ENCODE data around the gene PIGZ. TPM values are rescaled to one million over a fixed set of nuclear protein-coding genes. Genes with fewer than 3 reads are reported as not detected.

Gene PIGZ
- total RNA-seq, 1 donor from 2014 or later, result 0.96 TPM

- peak; percentile 56 to 68 (median 61) for TF ChIP-seq CTCF (IDR thresholded peaks at IDR 0.05)
- intact Hi-C loops (cut with DNase I), result loop anchor here (1.0 to 5.0 kb wide), 6 partner anchors 26 to 440 kb away; partner anchors contain the start of genes CEP19, FBXO45, PAK2 and PIGX
- H3K27me3 ChIP-seq, result no peaks in the 10 kb centered on the region
- H3K36me3 ChIP-seq, result peaks cover 14 to 15% of the 10 kb centered on the region in 2 donors
- H3K4me3 ChIP-seq, result peak within 1 kb of the TSS; percentile 93 to 100
- H3K4me1 ChIP-seq, result peaks cover 14 to 17% of the 10 kb centered on the region in 2 donors
- no peaks in the 10 kb centered on the region for H3K9me3 ChIP-seq
- DNase-seq (ENCODE audit: low spot score in 2 of 2), result peak; percentile 95 to 99
- H3K27ac ChIP-seq, result peak within 1 kb of the TSS; percentile 88 to 96
Observed at GRCh38 chr3:196942226-196942914, 26.3 kb downstream of the PIGZ start, which contains the start of gene NCBP2. NCBP2 (minus strand) TSS chr3:196942528; CDS start chr3:196942503, 25 bp downstream.

- Histone ChIP-seq H3K36me3 (peaks cover 20 to 21% of the 10 kb centered on the region in 2 donors), H3K27me3 (no peaks in the 10 kb centered on the region), H3K9me3 (no peaks in the 10 kb centered on the region), H3K27ac (peak overlapping the region; percentile 88 to 96), H3K4me3 (peak overlapping the region; percentile 93 to 100), H3K4me1 (peaks cover 14 to 17% of the 10 kb centered on the region in 2 donors)
- DNase-seq (ENCODE audit: low spot score in 2 of 2), result peak in 1 of 2 donors; percentile 70
- TF ChIP-seq CTCF (IDR thresholded peaks at IDR 0.05), result no peak
- intact Hi-C loops (cut with DNase I), result loop anchor here (1.0 to 5.0 kb wide), 6 partner anchors 27 to 439 kb away; partner anchors contain the start of genes CEP19, FBXO45, PAK2 and PIGX
Observed at GRCh38 chr3:196941729-196942225, 26.9 kb downstream of the PIGZ start.

- Histone ChIP-seq H3K27me3 (no peaks in the 10 kb centered on the region), H3K9me3 (no peaks in the 10 kb centered on the region), H3K27ac (no peak overlapping the region), H3K4me1 (peaks cover 11 to 15% of the 10 kb centered on the region in 2 donors), H3K36me3 (peaks cover 50 to 52% of the 10 kb centered on the region in 2 donors), H3K4me3 (no peak overlapping the region)
- DNase-seq (ENCODE audit: low spot score in 2 of 2), result no peak
- TF ChIP-seq CTCF (IDR thresholded peaks at IDR 0.05), result no peak
- intact Hi-C loops (cut with DNase I), result no loop called here
Observed at GRCh38 chr3:196938576-196938975, 30.1 kb downstream of the PIGZ start.

- Histone ChIP-seq H3K9me3 (no peaks in the 10 kb centered on the region), H3K27me3 (no peaks in the 10 kb centered on the region), H3K27ac (no peak overlapping the region), H3K4me3 (no peak overlapping the region), H3K4me1 (peaks cover 7 to 10% of the 10 kb centered on the region in 2 donors), H3K36me3 (peaks cover 54 to 56% of the 10 kb centered on the region in 2 donors)
- intact Hi-C loops (cut with DNase I), result no loop called here
- no peak for TF ChIP-seq CTCF (IDR thresholded peaks at IDR 0.05)
- no peak for DNase-seq (ENCODE audit: low spot score in 2 of 2)
Observed at GRCh38 chr3:196938124-196938523, 30.5 kb downstream of the PIGZ start.

- Histone ChIP-seq H3K4me3 (no peak overlapping the region), H3K27me3 (no peaks in the 10 kb centered on the region), H3K4me1 (peaks cover 6 to 10% of the 10 kb centered on the region in 2 donors), H3K36me3 (peaks cover 70 to 72% of the 10 kb centered on the region in 2 donors), H3K27ac (no peak overlapping the region), H3K9me3 (no peaks in the 10 kb centered on the region)
- DNase-seq (ENCODE audit: low spot score in 2 of 2), result no peak
- no peak for TF ChIP-seq CTCF (IDR thresholded peaks at IDR 0.05)
- intact Hi-C loops (cut with DNase I), result no loop called here
Observed at GRCh38 chr3:196936288-196936687, 32.3 kb downstream of the PIGZ start.

Measured in ascending aorta (tissue), 2 donors.